Smooth muscle cell (in vitro differentiated cells): ENCODE measurements around the gene PHF12. TPM values are rescaled to one million over a fixed set of nuclear protein-coding genes. Genes with fewer than 3 reads are reported as not detected.

Source experiments
- DNase-seq: peaks from one replicate; lab custom pipeline; 2025; ENCODE audit not compliant: unreplicated experiment; lab: John Stamatoyannopoulos, UW
- H2AFZ ChIP-seq: fragments of 200-600 bp; sonication (generic); 2 replicates; pipeline ENCODE4 v1.6.0; 2016; ENCODE audit warnings: antibody characterized with exemption, low read depth, mild to moderate bottlenecking
- H3F3A ChIP-seq: fragments of 200-600 bp; sonication (generic); 2 replicates; pipeline ENCODE4 v1.6.0; 2017; ENCODE audit warnings: antibody characterized with exemption, low read depth
- H3K27ac ChIP-seq: fragments of 200-600 bp; sonication (generic); 2 replicates; pipeline ENCODE4 v1.5.1; 2016; ENCODE audit warnings: low read depth, mild to moderate bottlenecking
- H3K27me3 ChIP-seq: fragments of 200-600 bp; sonication (generic); 2 replicates; pipeline ENCODE4 v1.6.1; 2016; ENCODE audit warnings: low read depth, mild to moderate bottlenecking
- H3K36me3 ChIP-seq: fragments of 200-600 bp; sonication (generic); 2 replicates; pipeline ENCODE4 v1.5.1; 2016; ENCODE audit warnings: low read depth
- H3K4me1 ChIP-seq: fragments of 200-600 bp; sonication (generic); 2 replicates; pipeline ENCODE4 v1.5.1; 2016; ENCODE audit warnings: low read depth
- H3K4me2 ChIP-seq: fragments of 200-600 bp; sonication (generic); 2 replicates; pipeline ENCODE4 v1.6.0; 2016; ENCODE audit warnings: mild to moderate bottlenecking
- H3K4me3 ChIP-seq: fragments of 200-600 bp; sonication (generic); 2 replicates; pipeline ENCODE4 v1.5.1; 2016; ENCODE audit warnings: mild to moderate bottlenecking
- H3K79me2 ChIP-seq: fragments of 200-600 bp; sonication (generic); 2 replicates; pipeline ENCODE4 v1.6.0; 2016; ENCODE audit warnings: low read depth, mild to moderate bottlenecking
- H3K9ac ChIP-seq: fragments of 200-600 bp; sonication (generic); 2 replicates; pipeline ENCODE4 v1.6.0; 2016; ENCODE audit warnings: low read depth
- H3K9me3 ChIP-seq: fragments of 200-600 bp; sonication (generic); replicated peaks from 2 replicates; pipeline ENCODE4 v1.5.1; 2016; ENCODE audit warnings: low read depth
- H4K20me1 ChIP-seq: fragments of 200-600 bp; sonication (generic); 2 replicates; pipeline ENCODE4 v1.6.0; 2016; ENCODE audit warnings: low read depth
- CTCF ChIP-seq: fragments of 200-600 bp; sonication (generic); IDR thresholded peaks from 2 replicates; pipeline ENCODE4 v1.5.1; 2017; ENCODE audit warnings: borderline replicate concordance, mild to moderate bottlenecking, antibody characterized with exemption; ENCODE audit not compliant: insufficient read depth, poor library complexity, severe bottlenecking
- WGBS: methylation state at CpG from one replicate; pipeline ENCODE4 v1.1.7; 2016; ENCODE audit warnings: low lambda C conversion rate; 5-methylcytosine and 5-hydroxymethylcytosine counted together
- polyA plus RNA-seq: library from polyadenylated mRNA; unstranded; fragments of >200 nt; fragmentation: Nextera tagmentation; extraction: Ambion mirVana; gene quantifications from 2 replicates; pipeline ENCODE4 v1.2.1, GENCODE V29; 2016
- total RNA-seq: library from RNA; depleted of rRNA; stranded (reverse); fragments of >200 nt; gene quantifications from 2 replicates; pipeline ENCODE4 v1.2.3, GENCODE V29; 2014

Gene PHF12
- total and polyA plus RNA-seq, 2 experiments from 2014 or later: 14.0 to 18.9 TPM

GRCh38 chr17:28916302-28916934, 34.9 kb downstream of the PHF12 start:
- WGBS: 74% methylated on average over 6 of the region's 6 CpGs

GRCh38 chr17:28912938-28913333, 38.4 kb downstream of the PHF12 start:
- peaks cover 3% of the 10 kb centered on the region for H3K4me1 ChIP-seq
- no peak overlapping the region for H2AFZ ChIP-seq
- no peak overlapping the region for H3K4me3 ChIP-seq
- peaks cover 33% of the 10 kb centered on the region for H3F3A ChIP-seq
- H3K27ac ChIP-seq: no peak overlapping the region
- 93% methylated on average over 5 of the region's 6 CpGs for WGBS
- H3K79me2 ChIP-seq: no peaks in the 10 kb centered on the region
- H3K27me3 ChIP-seq: no peaks in the 10 kb centered on the region
- DNase-seq: no peak
- H3K36me3 ChIP-seq: peaks cover 21% of the 10 kb centered on the region
- H3K9ac ChIP-seq: no peak overlapping the region
- no peak overlapping the region for H3K4me2 ChIP-seq
- H3K9me3 ChIP-seq: no peaks in the 10 kb centered on the region
- H4K20me1 ChIP-seq: peaks cover 93% of the 10 kb centered on the region
- TF ChIP-seq CTCF: no peak

More at GRCh38 chr17:28916302-28916934, 34.9 kb downstream of the PHF12 start:
- no peaks in the 10 kb centered on the region for H3K79me2 ChIP-seq
- H3K27ac ChIP-seq: no peak overlapping the region
- H3K9ac ChIP-seq: no peak overlapping the region
- H4K20me1 ChIP-seq: peaks cover 75% of the 10 kb centered on the region
- no peak overlapping the region for H3K4me3 ChIP-seq
- H3K4me1 ChIP-seq: no peaks in the 10 kb centered on the region
- peaks cover 12% of the 10 kb centered on the region for H3F3A ChIP-seq
- H3K27me3 ChIP-seq: no peaks in the 10 kb centered on the region
- H3K36me3 ChIP-seq: peaks cover 21% of the 10 kb centered on the region
- no peak overlapping the region for H3K4me2 ChIP-seq
- H2AFZ ChIP-seq: no peak overlapping the region
- no peaks in the 10 kb centered on the region for H3K9me3 ChIP-seq
- TF ChIP-seq CTCF: peak; percentile 56
- DNase-seq: no peak

DNA sequence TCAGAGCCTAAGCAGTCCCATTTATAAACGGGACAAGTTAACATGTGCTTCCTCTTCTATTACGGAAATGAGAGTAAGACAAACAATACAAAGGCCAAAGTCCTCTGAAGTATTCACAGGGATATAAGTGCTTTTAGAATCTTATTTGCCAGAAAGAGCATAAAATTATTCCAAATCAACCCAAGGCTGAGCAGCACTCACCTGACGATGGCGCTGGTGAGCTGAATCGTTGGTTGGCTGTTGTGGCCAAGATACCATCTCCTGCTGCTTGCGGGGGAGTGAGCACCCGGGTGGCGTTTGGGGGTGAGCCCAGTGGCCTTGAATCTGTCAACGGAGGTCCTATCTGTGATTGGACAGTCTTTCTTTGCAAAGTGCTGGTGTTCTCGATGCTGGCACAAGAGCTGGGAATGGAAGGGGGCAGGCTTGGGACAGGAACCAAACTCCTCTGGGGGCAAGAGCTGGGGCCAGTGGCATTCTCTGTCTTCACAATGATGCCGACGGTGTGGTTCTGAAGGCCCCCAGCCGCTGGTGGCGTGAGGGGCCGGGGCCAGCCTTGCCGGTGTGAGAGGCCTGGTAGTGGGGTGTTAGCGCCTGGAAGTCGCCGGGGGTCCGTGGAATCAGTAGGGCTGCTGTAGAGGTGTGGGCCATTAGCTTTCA, 38.9 kb downstream of the PHF12 start:
- Histone ChIP-seq H3K4me2 (no peak overlapping the region), H3K4me3 (no peak overlapping the region), H3K9ac (no peak overlapping the region), H3K79me2 (no peaks in the 10 kb centered on the region), H3K27ac (peak overlapping the region; percentile 29), H4K20me1 (peaks cover 93% of the 10 kb centered on the region), H3K36me3 (peaks cover 16% of the 10 kb centered on the region), H3F3A (peaks cover 33% of the 10 kb centered on the region), H3K27me3 (no peaks in the 10 kb centered on the region), H2AFZ (no peak overlapping the region), H3K4me1 (peaks cover 3% of the 10 kb centered on the region), H3K9me3 (no peaks in the 10 kb centered on the region)
- no peak for DNase-seq
- peak; percentile 16 for TF ChIP-seq CTCF
- 95% methylated on average over 20 of the region's 20 CpGs for WGBS
